HG02798 (cell line): ENCODE results near the gene ARHGEF7.
"Not testable (repeated sequence)": the region's sequence is repeated elsewhere in the genome, so short reads cannot be mapped to it uniquely, and the experiment has no call there.

Experiments used
- ATAC-seq: cut with Tn5 transposase; IDR thresholded peaks from one replicate; pipeline ENCODE4 v1.9.1; 2021; ENCODE audit warnings: mild to moderate bottlenecking; ENCODE audit not compliant: unreplicated experiment, poor library complexity

ARHGEF7 gene

DNA sequence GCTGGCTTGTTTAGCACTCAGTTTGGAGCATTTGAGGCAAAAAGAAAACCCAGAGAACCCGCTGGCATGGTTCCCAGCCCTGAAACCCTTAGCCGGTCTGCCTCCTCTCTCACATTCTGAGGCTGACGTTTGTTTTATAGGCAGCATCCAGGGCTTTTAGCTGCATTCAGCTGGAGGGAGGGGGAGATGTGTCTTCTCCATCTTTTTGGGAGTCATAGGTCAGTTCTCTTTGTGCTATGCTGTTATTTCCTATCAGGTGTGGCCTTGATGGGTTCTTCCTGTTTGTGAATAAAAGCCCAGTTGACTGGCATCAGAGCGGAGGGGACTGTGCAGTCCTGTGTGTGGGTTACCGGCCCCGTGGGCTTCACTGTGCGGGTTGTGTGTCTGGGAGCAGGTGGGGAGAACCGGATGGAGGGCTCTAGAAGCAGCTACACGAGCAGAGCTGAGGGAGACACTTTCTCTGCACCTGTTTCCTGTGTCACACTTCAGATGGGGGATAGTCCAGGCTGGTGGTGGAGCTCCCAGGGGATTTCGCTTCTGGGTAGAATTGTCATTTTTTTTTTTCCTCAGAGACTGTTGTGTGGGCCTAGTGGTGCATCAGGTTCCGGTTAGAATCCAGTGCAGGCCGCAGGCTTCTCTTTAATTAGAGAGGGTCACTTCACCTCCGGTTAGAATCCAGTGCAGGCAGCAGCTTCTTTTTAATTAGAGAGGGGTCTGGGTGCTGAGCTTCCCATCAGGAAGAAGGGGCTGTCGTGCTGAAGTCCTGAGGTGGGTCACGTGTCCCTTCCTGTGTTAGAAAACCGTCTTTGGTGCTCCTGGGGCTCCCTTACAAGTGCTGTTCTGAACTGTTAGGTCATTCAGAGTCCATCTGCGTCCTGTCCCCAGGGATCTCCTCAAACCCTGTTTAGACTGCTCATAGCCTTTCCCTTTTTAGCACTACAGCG lies 69.6 kb downstream of the ARHGEF7 start:
- peak; percentile 87 for ATAC-seq

GRCh38 chr13:111186305-111186935 lies 71.3 kb downstream of the ARHGEF7 start:
- peak; percentile 9 for ATAC-seq

DNA sequence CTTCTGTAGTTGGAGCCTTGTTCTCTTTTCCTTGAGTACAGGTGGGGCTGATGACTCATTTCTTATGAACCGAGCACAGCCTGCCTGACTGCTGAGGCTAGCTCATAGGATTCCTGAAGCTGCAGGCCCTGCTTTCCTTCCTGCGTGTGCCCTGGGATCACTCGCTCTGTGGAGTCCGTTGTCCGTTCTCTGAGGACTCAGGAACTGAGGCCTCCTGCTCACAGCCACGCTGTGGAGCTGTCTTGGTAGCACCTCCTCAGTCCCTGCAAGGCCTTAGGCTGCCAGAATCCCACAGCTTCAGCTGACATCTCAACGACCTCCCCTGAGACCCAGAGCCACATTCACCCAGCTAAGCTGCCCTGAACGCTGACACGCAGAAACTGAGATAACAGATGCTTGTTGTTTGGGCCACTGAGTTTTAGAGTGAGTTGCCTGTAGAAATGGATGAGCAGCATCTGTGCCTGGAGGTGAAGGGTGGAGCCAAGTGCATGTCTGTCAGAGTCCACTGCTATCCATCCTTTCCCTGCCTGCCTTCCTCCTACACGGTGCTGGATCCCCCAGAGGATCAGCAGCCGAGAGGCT lies 72.9 kb downstream of the ARHGEF7 start:
- peak; percentile 21 for ATAC-seq

GRCh38 chr13:111189064-111189505 lies 74.0 kb downstream of the ARHGEF7 start:
- not testable (repeated sequence) for ATAC-seq

DNA sequence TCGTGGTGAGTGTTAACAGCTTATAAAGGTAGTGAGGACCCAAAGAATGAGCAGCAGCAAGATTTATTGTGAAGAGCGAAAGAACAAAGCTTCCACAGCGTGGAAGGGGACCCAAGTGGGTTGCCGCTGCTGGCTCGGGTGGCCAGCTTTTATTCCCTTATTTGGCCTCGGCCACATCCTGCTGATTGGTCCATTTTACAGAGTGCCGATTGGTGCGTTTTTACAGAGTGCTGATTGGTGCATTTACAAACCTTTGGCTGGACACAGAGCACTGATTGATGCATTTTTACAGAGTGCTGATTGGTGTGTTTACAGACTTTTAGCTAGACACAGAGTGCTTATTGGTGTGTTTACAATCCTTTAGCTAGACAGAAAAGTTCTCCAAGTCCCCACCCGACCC lies 74.4 kb downstream of the ARHGEF7 start:
- ATAC-seq, result not testable (repeated sequence)

- ATAC-seq, result not testable (repeated sequence)
These were observed 78.1 kb downstream of the ARHGEF7 start for GRCh38 chr13:111193223-111193622.

DNA sequence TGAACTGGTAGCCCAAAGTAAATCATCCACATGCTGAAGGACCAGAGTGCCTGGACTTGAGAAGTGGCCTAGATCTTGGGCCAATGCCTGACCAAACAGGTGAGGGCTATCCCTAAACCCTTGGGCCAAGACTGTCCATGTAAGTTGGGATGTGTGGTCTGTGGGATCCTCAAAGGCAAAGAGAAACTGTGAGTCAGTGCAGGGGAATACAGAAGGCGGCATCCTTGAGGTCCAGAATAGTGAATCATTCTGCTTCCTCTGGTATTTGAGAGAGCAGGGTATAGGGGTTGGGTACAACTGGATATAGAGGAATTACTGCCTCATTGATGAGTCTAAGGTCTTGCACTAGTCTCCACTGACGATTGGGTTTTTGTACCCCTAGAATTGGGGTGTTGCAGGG lies 79.5 kb downstream of the ARHGEF7 start:
- ATAC-seq, result not testable (repeated sequence)

DNA sequence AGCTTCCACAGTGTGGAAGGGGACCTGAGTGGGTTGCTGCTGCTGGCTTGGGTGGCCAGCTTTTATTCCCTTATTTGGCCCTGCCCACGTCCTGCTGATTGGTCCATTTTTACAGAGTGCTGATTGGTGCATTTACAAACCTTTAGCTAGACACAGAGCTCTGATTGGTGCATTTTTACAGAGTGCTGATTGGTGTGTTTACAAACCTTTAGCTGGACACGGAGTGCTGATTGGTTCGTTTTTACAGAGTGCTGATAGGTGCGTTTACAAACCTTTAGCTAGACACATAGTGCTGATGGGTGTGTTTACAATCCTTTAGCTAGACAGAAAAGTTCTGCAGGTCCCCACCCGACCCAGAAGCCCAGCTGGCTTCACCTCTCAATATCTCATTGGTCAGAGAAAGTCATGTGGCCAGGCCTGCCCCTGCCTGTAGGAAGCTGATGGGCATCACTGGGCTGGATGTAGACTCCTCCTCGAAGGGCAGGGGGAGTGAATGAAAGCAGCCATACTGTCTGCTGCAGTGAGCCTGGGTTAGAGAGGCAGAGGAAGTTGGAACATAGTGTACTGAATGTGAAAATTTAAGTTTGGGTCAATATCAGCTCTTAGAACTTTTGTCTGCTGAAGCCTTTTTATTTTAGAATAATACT lies 83.7 kb downstream of the ARHGEF7 start:
- ATAC-seq, result not testable (repeated sequence)

DNA sequence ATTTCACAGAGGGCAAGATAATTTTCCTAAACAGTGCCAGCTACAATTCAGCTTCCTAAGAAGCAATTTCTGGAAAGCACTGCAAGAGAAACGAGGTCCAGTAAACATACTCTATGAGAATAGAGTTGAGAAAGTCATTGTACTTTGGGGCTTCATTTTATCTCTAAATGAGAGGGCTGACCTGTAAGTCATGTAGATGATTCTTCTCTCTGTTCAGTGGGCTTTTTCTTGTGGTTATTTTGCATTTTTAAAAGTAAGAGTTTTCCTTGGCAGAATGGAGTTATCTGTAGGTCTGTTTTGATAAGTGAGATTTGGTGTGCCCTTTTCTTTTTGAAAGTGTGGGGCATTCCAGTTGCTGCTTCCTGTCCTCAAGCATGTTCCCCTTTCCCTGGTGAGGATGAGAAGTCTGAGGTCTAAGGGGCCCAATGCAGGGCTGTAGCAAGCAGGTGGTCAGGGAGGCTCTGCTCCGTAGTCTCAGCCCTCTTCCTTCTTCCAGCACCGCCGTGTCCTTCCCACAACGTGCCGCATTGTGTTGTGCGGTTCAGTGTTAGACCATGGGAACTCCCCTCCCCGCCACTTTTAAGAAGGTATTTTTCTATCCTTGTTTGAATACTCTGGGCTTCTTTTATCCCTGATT lies 86.3 kb downstream of the ARHGEF7 start:
- peak; percentile 33 for ATAC-seq

GRCh38 chr13:111202156-111202621 lies 87.1 kb downstream of the ARHGEF7 start:
- peak; percentile 30 for ATAC-seq

GRCh38 chr13:111202745-111203144 lies 87.6 kb downstream of the ARHGEF7 start:
- ATAC-seq, result peak; percentile 58

- peak; percentile 27 for ATAC-seq
These were observed 88.8 kb downstream of the ARHGEF7 start for GRCh38 chr13:111203736-111204389.

- ATAC-seq, result no peak
These were observed 89.5 kb downstream of the ARHGEF7 start for GRCh38 chr13:111204438-111205177.

DNA sequence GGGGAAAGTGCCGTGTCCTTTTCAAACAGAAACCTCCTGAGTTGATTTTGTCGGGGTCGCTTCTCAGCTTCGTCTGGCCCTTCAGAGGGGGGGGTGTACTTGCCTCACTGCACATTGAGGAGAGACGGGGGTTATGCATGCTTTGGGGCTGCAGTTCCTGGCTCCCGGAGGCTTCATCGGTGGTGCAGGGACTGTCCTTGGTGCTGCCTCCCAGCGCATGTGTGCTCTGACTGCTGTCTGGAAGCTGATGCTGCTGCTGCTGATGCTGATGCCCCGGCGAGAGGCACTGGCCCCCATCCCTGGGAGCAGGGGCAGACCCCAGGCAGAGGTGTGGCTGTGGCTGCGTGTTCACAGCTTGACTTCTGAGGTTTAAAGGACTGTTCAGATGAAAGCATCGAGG lies 91.0 kb downstream of the ARHGEF7 start:
- no peak for ATAC-seq

DNA sequence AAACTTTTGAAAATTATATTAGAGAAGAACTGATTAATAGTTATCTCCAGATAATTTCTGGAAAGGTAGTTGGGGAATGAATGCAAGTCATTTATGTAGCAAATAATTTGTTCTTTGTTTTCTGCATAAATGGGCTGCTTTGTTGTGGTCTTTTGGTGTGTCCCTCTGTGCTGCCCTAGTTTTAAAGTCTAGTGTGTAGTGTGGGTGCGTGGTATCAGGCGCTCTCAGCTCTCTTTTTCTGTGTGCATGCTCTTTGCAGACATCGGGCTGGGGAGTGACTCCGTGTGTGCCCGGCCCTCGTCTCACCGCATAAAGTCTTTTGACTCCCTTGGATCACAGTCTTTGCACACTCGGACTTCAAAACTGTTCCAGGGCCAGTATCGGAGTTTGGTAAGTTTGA lies 94.5 kb downstream of the ARHGEF7 start:
- ATAC-seq, result no peak

- ATAC-seq, result no peak
These were observed 95.0 kb downstream of the ARHGEF7 start for GRCh38 chr13:111210091-111210490.

DNA sequence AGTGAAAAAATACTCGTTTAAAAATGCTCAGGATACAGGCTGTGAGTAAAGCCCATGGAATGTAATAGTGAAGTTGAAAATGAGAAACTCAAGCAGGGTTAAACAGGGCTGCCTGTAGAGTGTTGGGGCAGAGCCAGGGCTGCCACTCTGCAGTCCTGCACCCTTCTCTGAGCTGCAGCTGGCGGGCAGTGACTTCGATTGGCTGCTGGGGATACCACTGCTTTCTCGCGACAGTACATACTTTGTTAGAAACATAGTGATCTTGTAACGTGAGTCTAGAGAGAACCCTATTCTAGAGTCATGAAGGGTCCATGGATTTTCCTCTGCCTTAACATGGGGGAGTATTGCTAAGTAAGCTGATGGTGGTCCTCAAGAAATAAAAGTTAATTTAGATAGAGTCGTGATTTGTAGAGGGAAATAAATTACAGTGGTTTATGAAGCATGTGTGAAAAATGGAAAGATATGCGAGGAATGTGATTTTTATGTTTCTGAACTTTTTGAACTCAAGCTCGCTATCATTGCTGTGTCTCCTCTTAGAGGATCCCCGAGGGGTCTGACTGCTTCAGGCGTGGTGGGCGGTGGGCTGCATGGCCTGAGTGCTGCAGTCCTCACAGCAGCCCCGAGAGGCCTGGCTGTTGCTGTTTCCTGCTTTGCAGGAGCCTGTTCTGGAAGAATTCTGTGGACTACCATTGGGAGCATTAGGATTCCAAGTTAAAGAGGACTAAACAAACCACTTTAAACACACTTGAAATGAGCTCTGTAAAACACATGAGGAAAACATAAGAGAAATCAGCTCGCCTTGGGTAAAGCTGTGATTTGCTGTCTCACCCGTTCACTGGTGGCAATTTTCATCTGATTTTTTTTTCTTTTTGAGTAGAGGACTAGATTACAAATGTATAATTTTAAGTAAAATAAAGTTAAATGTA lies 95.7 kb downstream of the ARHGEF7 start:
- ATAC-seq, result no peak
